CD14-positive monocyte (primary cell): ENCODE results near the gene PTCH2. TPM values are rescaled to one million over a fixed set of nuclear protein-coding genes. Genes with fewer than 3 reads are reported as not detected.

ENCODE experiments used
- DNase-seq, 3 donors: peaks; one replicate each; pipeline ENCODE4 v3.0.0-alpha.2; 2011 to 2022
- H2AFZ ChIP-seq: 2 replicates; pipeline ENCODE4 v1.6.0; 2012; ENCODE audit warnings: mild to moderate bottlenecking, low read depth, low read length, inconsistent platforms; ENCODE audit not compliant: insufficient read depth, poor library complexity, severe bottlenecking
- H3K27ac ChIP-seq, 2 donors: 1 replicate in 1 of 2; 2 replicates in 1 of 2; pipeline ENCODE4 v1.5.1; 2012 to 2013; ENCODE audit warnings: low read length in 2 of 2, control low read depth in 1 of 2, inconsistent platforms in 1 of 2, low read depth in 1 of 2, mild to moderate bottlenecking in 1 of 2
- H3K27me3 ChIP-seq, 2 donors: one replicate each; pipeline versions ENCODE4 v1.6.0 to v1.6.1; 2011 to 2013; ENCODE audit warnings: low read length in 2 of 2; ENCODE audit not compliant: control insufficient read depth in 2 of 2, insufficient read depth in 2 of 2
- H3K36me3 ChIP-seq, 2 donors: replicated peaks in 1 of 2; 1 replicate in 1 of 2; 2 replicates in 1 of 2; pipeline versions ENCODE4 v1.5.1 to v1.6.1; 2012 to 2013; ENCODE audit warnings: low read length in 2 of 2, control low read depth in 1 of 2, inconsistent platforms in 1 of 2, mild to moderate bottlenecking in 1 of 2; ENCODE audit not compliant: insufficient read depth in 2 of 2, control insufficient read depth in 1 of 2
- H3K4me1 ChIP-seq, 2 donors: 1 replicate in 1 of 2; 2 replicates in 1 of 2; pipeline versions ENCODE4 v1.5.1 to v1.6.1; 2012 to 2013; ENCODE audit warnings: low read length in 2 of 2, control low read depth in 1 of 2, inconsistent platforms in 1 of 2, mild to moderate bottlenecking in 1 of 2, moderate library complexity in 1 of 2; ENCODE audit not compliant: insufficient read depth in 2 of 2, control insufficient read depth in 1 of 2
- H3K4me2 ChIP-seq: replicated peaks from 2 replicates; pipeline ENCODE3; 2012; ENCODE audit warnings: low read length, moderate library complexity, mild to moderate bottlenecking; ENCODE audit not compliant: poor library complexity, severe bottlenecking; ENCODE audit errors: extremely low read depth
- H3K4me3 ChIP-seq, 3 experiments: fragments of 200-600 bp in 1 of 3; sonication (generic) in 1 of 3; replicated peaks in 1 of 3; 1 replicate in 2 of 3; 2 replicates in 1 of 3; pipeline ENCODE4 v1.5.1; 2011 to 2013; ENCODE audit warnings: low read length in 3 of 3, mild to moderate bottlenecking in 3 of 3, control low read depth in 2 of 3, low read depth in 2 of 3, inconsistent platforms in 1 of 3, moderate library complexity in 1 of 3
- H3K79me2 ChIP-seq: 2 replicates; pipeline ENCODE4 v1.6.0; 2012; ENCODE audit warnings: mild to moderate bottlenecking, control low read depth, inconsistent platforms, low read length, moderate library complexity; ENCODE audit not compliant: insufficient read depth
- H3K9ac ChIP-seq: 2 replicates; pipeline ENCODE4 v1.6.0; 2017; ENCODE audit warnings: low read length, mild to moderate bottlenecking; ENCODE audit not compliant: insufficient read depth, poor library complexity, severe bottlenecking
- H3K9me3 ChIP-seq, 2 donors: replicated peaks in 1 of 2; 1 replicate in 1 of 2; 2 replicates in 1 of 2; pipeline versions ENCODE4 v1.5.1 to v1.6.1; 2012 to 2013; ENCODE audit warnings: low read length in 2 of 2, control low read depth in 1 of 2; ENCODE audit not compliant: control insufficient read depth in 1 of 2, insufficient read depth in 1 of 2
- H4K20me1 ChIP-seq: 2 replicates; pipeline ENCODE4 v1.6.0; 2012; ENCODE audit warnings: mild to moderate bottlenecking, low read length, control low read depth, moderate library complexity; ENCODE audit not compliant: insufficient read depth
- H3K27ac Mint-ChIP-seq, 7 donors: one replicate each; pipeline ENCODE4 v1.8.0; 2020; ENCODE audit warnings: mild to moderate bottlenecking in 7 of 7, mixed read lengths in 7 of 7, moderate library complexity in 6 of 7, inconsistent platforms in 2 of 7
- H3K27me3 Mint-ChIP-seq, 3 donors: one replicate each; pipeline ENCODE4 v1.8.0; 2021 to 2022; ENCODE audit warnings: low read depth in 3 of 3, mild to moderate bottlenecking in 3 of 3, mixed read lengths in 3 of 3, moderate library complexity in 3 of 3, inconsistent platforms in 1 of 3
- H3K36me3 Mint-ChIP-seq, 2 donors: one replicate each; pipeline ENCODE4 v1.8.0; 2020; ENCODE audit warnings: mixed read lengths in 2 of 2, inconsistent platforms in 1 of 2, mild to moderate bottlenecking in 1 of 2
- H3K4me1 Mint-ChIP-seq: one replicate; pipeline ENCODE4 v1.8.0; 2020; ENCODE audit warnings: mild to moderate bottlenecking, mixed read lengths
- H3K4me3 Mint-ChIP-seq, 2 donors: one replicate each; pipeline ENCODE4 v1.8.0; 2020; ENCODE audit warnings: mild to moderate bottlenecking in 2 of 2, mixed read lengths in 2 of 2, moderate library complexity in 1 of 2
- H3K9me3 Mint-ChIP-seq, 7 donors: one replicate each; pipeline ENCODE4 v1.8.0; 2020 to 2022; ENCODE audit warnings: mixed read lengths in 7 of 7, mild to moderate bottlenecking in 6 of 7, moderate library complexity in 6 of 7, inconsistent platforms in 2 of 7
- WGBS: methylation state at CpG from one replicate; pipeline ENCODE4 v1.1.5; 2013; ENCODE audit warnings: missing lambda C conversion rate; ENCODE audit not compliant: insufficient coverage; 5-methylcytosine and 5-hydroxymethylcytosine counted together
- intact Hi-C, 2 donors: fragments of 100-400 bp; cut with micrococcal nuclease; formaldehyde crosslinking; loops; one replicate each; pipeline versions ENCODE4 v1.15.0 to v1.15.1; 2023
- polyA plus RNA-seq, 3 donors: library from polyadenylated mRNA; depleted of rRNA in 1 of 3; unstranded in 2 of 3; stranded (reverse) in 1 of 3; fragments of 300-500 nt in 2 of 3; fragments of >200 nt in 1 of 3; fragmentation: Illumina TruSeq in 2 of 3; gene quantifications; 1 replicate in 2 of 3; 2 replicates in 1 of 3; pipeline ENCODE4 v1.2.3, GENCODE V29; 2012 to 2021
- TF ChIP-seq, protein P1 (sequence below): fragments of 200-600 bp; IDR thresholded peaks from one replicate; pipeline ENCODE4 v1.8.0; 2022; ENCODE audit warnings: antibody characterized with exemption, mild to moderate bottlenecking

The PTCH2 gene
- polyA plus RNA-seq, 3 donors: 0.18 to 0.71 (median 0.22) TPM

DNA sequence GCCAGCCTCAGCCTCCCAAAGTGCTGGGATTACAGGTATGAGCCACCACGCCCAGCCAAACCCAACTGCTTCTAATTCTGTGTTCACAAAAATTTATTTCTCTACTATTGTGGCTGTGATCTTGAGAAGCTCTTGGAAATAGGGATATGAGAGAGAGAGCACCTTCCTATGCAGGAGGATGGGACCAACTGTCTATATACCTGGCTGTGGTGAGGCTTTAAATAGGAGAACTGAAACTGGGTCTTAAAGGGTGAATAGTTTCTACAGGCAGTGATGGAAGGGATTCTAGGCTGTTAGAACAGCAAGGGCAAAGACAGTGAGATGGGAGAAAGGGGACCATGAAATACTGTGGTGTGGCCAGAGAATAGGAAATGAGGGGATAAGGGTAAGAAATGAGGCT lies 8.3 kb upstream of the PTCH2 start:
- H3K36me3 ChIP-seq: peaks cover 0 to 19% of the 10 kb centered on the region in 2 donors
- H3K9ac ChIP-seq: no peak overlapping the region
- Mint-ChIP-seq H3K4me1 (peaks cover 6% of the 10 kb centered on the region), H3K27me3 (peaks cover 0 to 2% (median 0%) of the 10 kb centered on the region in 3 donors), H3K4me3 (no peak overlapping the region), H3K36me3 (peaks cover 35 to 50% of the 10 kb centered on the region in 2 donors), H3K9me3 (peaks cover 0 to 5% (median 0%) of the 10 kb centered on the region in 7 donors), H3K27ac (no peak overlapping the region)
- DNase-seq: no peak
- no peaks in the 10 kb centered on the region for H3K79me2 ChIP-seq
- H3K9me3 ChIP-seq: no peaks in the 10 kb centered on the region
- H4K20me1 ChIP-seq: no peaks in the 10 kb centered on the region
- no peaks in the 10 kb centered on the region for H3K4me1 ChIP-seq
- no CpG with 5 or more reads among the region's 1 CpG for WGBS
- TF ChIP-seq, protein P1, sequence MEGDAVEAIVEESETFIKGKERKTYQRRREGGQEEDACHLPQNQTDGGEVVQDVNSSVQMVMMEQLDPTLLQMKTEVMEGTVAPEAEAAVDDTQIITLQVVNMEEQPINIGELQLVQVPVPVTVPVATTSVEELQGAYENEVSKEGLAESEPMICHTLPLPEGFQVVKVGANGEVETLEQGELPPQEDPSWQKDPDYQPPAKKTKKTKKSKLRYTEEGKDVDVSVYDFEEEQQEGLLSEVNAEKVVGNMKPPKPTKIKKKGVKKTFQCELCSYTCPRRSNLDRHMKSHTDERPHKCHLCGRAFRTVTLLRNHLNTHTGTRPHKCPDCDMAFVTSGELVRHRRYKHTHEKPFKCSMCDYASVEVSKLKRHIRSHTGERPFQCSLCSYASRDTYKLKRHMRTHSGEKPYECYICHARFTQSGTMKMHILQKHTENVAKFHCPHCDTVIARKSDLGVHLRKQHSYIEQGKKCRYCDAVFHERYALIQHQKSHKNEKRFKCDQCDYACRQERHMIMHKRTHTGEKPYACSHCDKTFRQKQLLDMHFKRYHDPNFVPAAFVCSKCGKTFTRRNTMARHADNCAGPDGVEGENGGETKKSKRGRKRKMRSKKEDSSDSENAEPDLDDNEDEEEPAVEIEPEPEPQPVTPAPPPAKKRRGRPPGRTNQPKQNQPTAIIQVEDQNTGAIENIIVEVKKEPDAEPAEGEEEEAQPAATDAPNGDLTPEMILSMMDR: no peak
- H2AFZ ChIP-seq: no peak overlapping the region
- H3K4me3 ChIP-seq: no peak overlapping the region
- H3K4me2 ChIP-seq: no peak overlapping the region
- H3K27ac ChIP-seq: no peak overlapping the region
- H3K27me3 ChIP-seq: no peaks in the 10 kb centered on the region
- intact Hi-C loops: no loop called here

DNA sequence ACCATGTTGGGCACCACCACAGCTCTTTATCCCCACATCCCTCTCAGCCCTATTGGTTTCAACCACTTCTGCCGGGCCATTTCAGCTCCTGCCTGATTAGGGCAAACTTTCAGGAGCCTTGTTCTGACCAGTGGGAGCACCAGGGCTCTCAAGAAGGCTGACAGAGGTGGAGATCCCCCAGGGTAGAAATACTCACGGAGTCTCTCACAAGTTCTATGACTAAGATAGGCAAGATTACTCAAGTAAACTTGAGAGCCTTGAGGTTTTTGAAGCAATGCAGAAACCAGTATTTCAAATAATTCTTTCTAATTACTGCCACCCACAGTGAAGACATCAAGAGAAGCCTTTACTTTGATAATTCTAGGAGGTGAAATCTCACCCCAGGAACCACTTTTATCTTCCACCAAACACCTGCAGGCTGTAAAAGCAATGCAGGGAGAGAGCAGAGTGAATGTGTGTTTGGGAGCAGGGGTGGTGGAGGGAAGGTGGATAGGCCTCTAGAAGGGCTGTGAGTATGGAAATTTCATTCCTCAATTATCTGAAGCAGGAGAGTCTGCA lies 6.6 kb upstream of the PTCH2 start:
- intact Hi-C loops: no loop called here
- Histone ChIP-seq H3K36me3 (peaks cover 0 to 12% of the 10 kb centered on the region in 2 donors), H3K4me3 (no peak overlapping the region), H4K20me1 (no peaks in the 10 kb centered on the region), H3K27ac (no peak overlapping the region), H2AFZ (no peak overlapping the region), H3K4me2 (no peak overlapping the region), H3K79me2 (no peaks in the 10 kb centered on the region), H3K27me3 (no peaks in the 10 kb centered on the region), H3K4me1 (no peaks in the 10 kb centered on the region), H3K9me3 (no peaks in the 10 kb centered on the region), H3K9ac (no peak overlapping the region)
- H3K4me1 Mint-ChIP-seq: no peaks in the 10 kb centered on the region
- no peak overlapping the region for H3K27ac Mint-ChIP-seq
- peaks cover 28 to 42% of the 10 kb centered on the region in 2 donors for H3K36me3 Mint-ChIP-seq
- DNase-seq: no peak
- TF ChIP-seq, protein P1: no peak
- H3K9me3 Mint-ChIP-seq: peaks cover 0 to 5% (median 0%) of the 10 kb centered on the region in 7 donors
- 83% methylated on average over 1 of the region's 2 CpGs for WGBS
- H3K27me3 Mint-ChIP-seq: peaks cover 0 to 2% (median 0%) of the 10 kb centered on the region in 3 donors
- no peak overlapping the region for H3K4me3 Mint-ChIP-seq
